PC-3 (cell line): ENCODE results near the gene RAB18. TPM values are rescaled to one million over a fixed set of nuclear protein-coding genes. Genes with fewer than 3 reads are reported as not detected.

ENCODE experiments used
- ATAC-seq: fragments of 200-7000 bp; cut with Tn5 transposase; 2 replicates; pipeline ENCODE4 v1.9.1; 2020; ENCODE audit warnings: mild to moderate bottlenecking, moderate library complexity
- BruUV-seq: library from RNA; stranded (reverse); fragments of 400-500 nt; replicated peaks from 2 replicates; lab custom pipeline; 2021; lab: Mats Ljungman, UMichigan
- CTCF ChIA-PET: fragments of 300-600 bp; sonication (Branson Sonifier 250); formaldehyde crosslinking; loops from one replicate; lab custom pipeline; 2022; ENCODE audit warnings: antibody characterized with exemption; lab: Charles Lee
- POLR2A ChIA-PET: fragments of 300-600 bp; sonication (Branson Sonifier 250); formaldehyde crosslinking; loops from one replicate; lab custom pipeline; 2022; ENCODE audit warnings: antibody characterized with exemption; ENCODE audit not compliant: unreplicated experiment; lab: Charles Lee
- DNase-seq: peaks from one replicate; pipeline ENCODE4 v3.0.0-alpha.2; 2015
- H2AFZ ChIP-seq: fragments of 300-600 bp; sonication (generic); 2 replicates; pipeline ENCODE4 v1.6.0; 2016; ENCODE audit warnings: antibody characterized with exemption, low read length
- H3F3A ChIP-seq: fragments of 300-600 bp; sonication (generic); one replicate; pipeline ENCODE4 v1.6.0; 2017; ENCODE audit warnings: antibody characterized with exemption, low read length, control low read depth, mild to moderate bottlenecking; ENCODE audit not compliant: unreplicated experiment
- H3K27ac ChIP-seq: fragments of 300-600 bp; sonication (generic); 2 replicates; pipeline ENCODE4 v1.5.1; 2016; ENCODE audit warnings: mild to moderate bottlenecking, low read length
- H3K27me3 ChIP-seq: fragments of 300-600 bp; sonication (generic); 2 replicates; pipeline ENCODE4 v1.6.1; 2016; ENCODE audit warnings: low read length, mixed read lengths
- H3K36me3 ChIP-seq: fragments of 300-600 bp; sonication (generic); 2 replicates; pipeline ENCODE4 v1.6.1; 2016; ENCODE audit warnings: low read depth, mixed run types, low read length, mixed read lengths
- H3K4me1 ChIP-seq: fragments of 300-600 bp; sonication (generic); 2 replicates; pipeline ENCODE4 v1.5.1; 2016; ENCODE audit warnings: low read length; ENCODE audit not compliant: insufficient read depth
- H3K4me2 ChIP-seq: fragments of 300-600 bp; sonication (generic); 2 replicates; pipeline ENCODE4 v1.6.0; 2016; ENCODE audit warnings: low read length
- H3K4me3 ChIP-seq: fragments of 300-600 bp; sonication (generic); 2 replicates; pipeline ENCODE4 v1.5.1; 2016; ENCODE audit warnings: mild to moderate bottlenecking, low read length, mixed read lengths
- H3K79me2 ChIP-seq: fragments of 300-600 bp; sonication (generic); 2 replicates; pipeline ENCODE4 v1.6.1; 2017; ENCODE audit warnings: low read length, mixed read lengths
- H3K9ac ChIP-seq: fragments of 300-600 bp; sonication (generic); 2 replicates; pipeline ENCODE4 v1.6.0; 2016; ENCODE audit warnings: mild to moderate bottlenecking, low read length
- H3K9me2 ChIP-seq: fragments of 300-600 bp; sonication (generic); replicated peaks from 2 replicates; pipeline ENCODE4 v1.6.1; 2016; ENCODE audit warnings: mixed run types, low read length, mixed read lengths
- H3K9me3 ChIP-seq: fragments of 300-600 bp; sonication (generic); 2 replicates; pipeline ENCODE4 v1.6.1; 2016; ENCODE audit warnings: low read length, mixed read lengths
- H4K20me1 ChIP-seq: fragments of 300-600 bp; sonication (generic); 2 replicates; pipeline ENCODE4 v1.6.1; 2016; ENCODE audit warnings: low read length, mixed read lengths
- CTCF ChIP-seq: fragments of 300-600 bp; sonication (generic); conservative IDR thresholded peaks from 2 replicates; pipeline ENCODE4 v1.5.1; 2017; ENCODE audit warnings: antibody characterized with exemption, low read depth, mild to moderate bottlenecking, low read length
- EZH2 ChIP-seq: fragments of 300-600 bp; sonication (generic); IDR thresholded peaks from one replicate; pipeline ENCODE4 v1.6.1; 2017; ENCODE audit warnings: antibody characterized with exemption, mild to moderate bottlenecking, low read length; ENCODE audit not compliant: unreplicated experiment
- EZH2phosphoT487 ChIP-seq: fragments of 300-600 bp; sonication (generic); IDR thresholded peaks from 2 replicates; pipeline ENCODE4 v1.6.1; 2018; ENCODE audit warnings: mild to moderate bottlenecking, antibody characterized with exemption, low read length, borderline replicate concordance
- intact Hi-C: fragments of 100-400 bp; cut with micrococcal nuclease; formaldehyde crosslinking; loops from 2 replicates; pipeline ENCODE4 v1.9.0; 2023
- total RNA-seq: library from RNA; depleted of rRNA; stranded (reverse); fragments of >200 nt; gene quantifications from 2 replicates; pipeline ENCODE4 v1.2.3, GENCODE V29; 2014

The RAB18 gene
- total RNA-seq, 1 experiment from 2014 or later: 32.0 TPM

GRCh38 chr10:27536437-27536836 lies 32.3 kb downstream of the RAB18 start:
- no peaks in the 10 kb centered on the region for H3K4me1 ChIP-seq
- BruUV-seq: no TSS peak
- ChIA-PET POLR2A (no interaction called here), CTCF (no interaction called here)
- H2AFZ ChIP-seq: no peak overlapping the region
- H3F3A ChIP-seq: no peaks in the 10 kb centered on the region
- TF ChIP-seq CTCF (no peak), EZH2phosphoT487 (no peak), EZH2 (no peak)
- no peak overlapping the region for H3K9ac ChIP-seq
- 0 out of 2 replicates have a peak, but pooled peaks cover 3% of the 10 kb centered on the region for H4K20me1 ChIP-seq
- no peaks in the 10 kb centered on the region for H3K27me3 ChIP-seq
- no peaks in the 10 kb centered on the region for H3K9me3 ChIP-seq
- H3K27ac ChIP-seq: no peak overlapping the region
- DNase-seq (no peak), ATAC-seq (no peak)
- H3K36me3 ChIP-seq: peaks cover 20% of the 10 kb centered on the region
- no peaks in the 10 kb centered on the region for H3K9me2 ChIP-seq
- H3K4me2 ChIP-seq: no peak overlapping the region
- H3K79me2 ChIP-seq: no peaks in the 10 kb centered on the region
- intact Hi-C loops: no loop called here
- no peak overlapping the region for H3K4me3 ChIP-seq

GRCh38 chr10:27537166-27537565 lies 33.1 kb downstream of the RAB18 start:
- Histone ChIP-seq H3K4me1 (no peaks in the 10 kb centered on the region), H3K79me2 (no peaks in the 10 kb centered on the region), H3K27ac (no peak overlapping the region), H3K4me3 (no peak overlapping the region), H3K27me3 (no peaks in the 10 kb centered on the region), H3K36me3 (peaks cover 20% of the 10 kb centered on the region), H2AFZ (no peak overlapping the region), H3K9me3 (no peaks in the 10 kb centered on the region), H3K4me2 (no peak overlapping the region), H4K20me1 (0 out of 2 replicates have a peak, but pooled peaks cover 3% of the 10 kb centered on the region), H3K9ac (no peak overlapping the region), H3K9me2 (no peaks in the 10 kb centered on the region), H3F3A (no peaks in the 10 kb centered on the region)
- ATAC-seq (no peak), DNase-seq (no peak)
- intact Hi-C loops: no loop called here
- no peak for TF ChIP-seq CTCF
- no peak for TF ChIP-seq EZH2phosphoT487
- TF ChIP-seq EZH2: no peak
- BruUV-seq: no TSS peak
- POLR2A ChIA-PET: no interaction called here
- CTCF ChIA-PET: no interaction called here

GRCh38 chr10:27537787-27538186 lies 33.7 kb downstream of the RAB18 start:
- H3K4me1 ChIP-seq: no peaks in the 10 kb centered on the region
- no peak overlapping the region for H3K9ac ChIP-seq
- no peak for DNase-seq
- POLR2A ChIA-PET: no interaction called here
- no peaks in the 10 kb centered on the region for H3K79me2 ChIP-seq
- ATAC-seq: no peak
- no peaks in the 10 kb centered on the region for H3K27me3 ChIP-seq
- H2AFZ ChIP-seq: no peak overlapping the region
- H3K9me3 ChIP-seq: no peaks in the 10 kb centered on the region
- no peaks in the 10 kb centered on the region for H3K9me2 ChIP-seq
- H3K4me3 ChIP-seq: no peak overlapping the region
- 0 out of 2 replicates have a peak, but pooled peaks cover 3% of the 10 kb centered on the region for H4K20me1 ChIP-seq
- H3F3A ChIP-seq: no peaks in the 10 kb centered on the region
- no peak overlapping the region for H3K4me2 ChIP-seq
- TF ChIP-seq EZH2phosphoT487: no peak
- CTCF ChIA-PET: no interaction called here
- no peak overlapping the region for H3K27ac ChIP-seq
- intact Hi-C loops: no loop called here
- no TSS peak for BruUV-seq
- H3K36me3 ChIP-seq: peaks cover 20% of the 10 kb centered on the region
